ENCODE results near the gene CDH12.
"Not testable (repeated sequence)": the region's sequence is repeated elsewhere in the genome, so short reads cannot be mapped to it uniquely, and the experiment has no call there.

The CDH12 gene

GRCh38 chr5:22774214-22774613 lies 78.9 kb downstream of the CDH12 start:
- not testable (repeated sequence) for H3K79me2 ChIP-seq (ENCODE audit: control insufficient read depth, insufficient read depth, low read length, unreplicated experiment); H3K4me1 ChIP-seq (ENCODE audit: control insufficient read depth, insufficient read depth, low read length, unreplicated experiment); H2AFZ ChIP-seq (ENCODE audit: low read length, unreplicated experiment); H3K36me3 ChIP-seq (ENCODE audit: insufficient read depth, low read length); H3K27me3 ChIP-seq (ENCODE audit: insufficient read depth, low read length); H3K4me3 ChIP-seq (ENCODE audit: low read depth, low read length); H3K27ac ChIP-seq (ENCODE audit: low read depth, low read length)

GRCh38 chr5:22764736-22765135 lies 88.4 kb downstream of the CDH12 start:
- Histone ChIP-seq H3K4me3 (ENCODE audit: low read depth, low read length) (no peak overlapping the region), H3K27me3 (ENCODE audit: insufficient read depth, low read length) (no peaks in the 10 kb centered on the region), H3K79me2 (ENCODE audit: control insufficient read depth, insufficient read depth, low read length, unreplicated experiment) (no peaks in the 10 kb centered on the region), H3K4me1 (ENCODE audit: control insufficient read depth, insufficient read depth, low read length, unreplicated experiment) (no peaks in the 10 kb centered on the region), H3K27ac (ENCODE audit: low read depth, low read length) (no peak overlapping the region), H2AFZ (ENCODE audit: low read length, unreplicated experiment) (no peak overlapping the region), H3K36me3 (ENCODE audit: insufficient read depth, low read length) (no peaks in the 10 kb centered on the region)

- H3K36me3 ChIP-seq (ENCODE audit: insufficient read depth, low read length): no peaks in the 10 kb centered on the region
- H3K27me3 ChIP-seq (ENCODE audit: insufficient read depth, low read length): no peaks in the 10 kb centered on the region
- no peaks in the 10 kb centered on the region for H3K79me2 ChIP-seq (ENCODE audit: control insufficient read depth, insufficient read depth, low read length, unreplicated experiment)
- H3K27ac ChIP-seq (ENCODE audit: low read depth, low read length): no peak overlapping the region
- no peaks in the 10 kb centered on the region for H3K4me1 ChIP-seq (ENCODE audit: control insufficient read depth, insufficient read depth, low read length, unreplicated experiment)
- H2AFZ ChIP-seq (ENCODE audit: low read length, unreplicated experiment): no peak overlapping the region
- H3K4me3 ChIP-seq (ENCODE audit: low read depth, low read length): no peak overlapping the region
These were observed 95.4 kb downstream of the CDH12 start for GRCh38 chr5:22757776-22758175.

- H2AFZ ChIP-seq (ENCODE audit: low read length, unreplicated experiment): no peak overlapping the region
- H3K79me2 ChIP-seq (ENCODE audit: control insufficient read depth, insufficient read depth, low read length, unreplicated experiment): no peaks in the 10 kb centered on the region
- H3K27me3 ChIP-seq (ENCODE audit: insufficient read depth, low read length): no peaks in the 10 kb centered on the region
- H3K36me3 ChIP-seq (ENCODE audit: insufficient read depth, low read length): no peaks in the 10 kb centered on the region
- no peaks in the 10 kb centered on the region for H3K4me1 ChIP-seq (ENCODE audit: control insufficient read depth, insufficient read depth, low read length, unreplicated experiment)
- no peak overlapping the region for H3K4me3 ChIP-seq (ENCODE audit: low read depth, low read length)
- no peak overlapping the region for H3K27ac ChIP-seq (ENCODE audit: low read depth, low read length)
These were observed 99.0 kb downstream of the CDH12 start for GRCh38 chr5:22754155-22754554.

GRCh38 chr5:22751536-22751935 lies 101.6 kb downstream of the CDH12 start:
- no peaks in the 10 kb centered on the region for H3K36me3 ChIP-seq (ENCODE audit: insufficient read depth, low read length)
- H3K4me3 ChIP-seq (ENCODE audit: low read depth, low read length): no peak overlapping the region
- H3K4me1 ChIP-seq (ENCODE audit: control insufficient read depth, insufficient read depth, low read length, unreplicated experiment): no peaks in the 10 kb centered on the region
- no peaks in the 10 kb centered on the region for H3K27me3 ChIP-seq (ENCODE audit: insufficient read depth, low read length)
- no peaks in the 10 kb centered on the region for H3K79me2 ChIP-seq (ENCODE audit: control insufficient read depth, insufficient read depth, low read length, unreplicated experiment)
- H3K27ac ChIP-seq (ENCODE audit: low read depth, low read length): no peak overlapping the region
- no peak overlapping the region for H2AFZ ChIP-seq (ENCODE audit: low read length, unreplicated experiment)

- Histone ChIP-seq H3K27me3 (ENCODE audit: insufficient read depth, low read length) (no peaks in the 10 kb centered on the region), H3K4me3 (ENCODE audit: low read depth, low read length) (no peak overlapping the region), H3K4me1 (ENCODE audit: control insufficient read depth, insufficient read depth, low read length, unreplicated experiment) (no peaks in the 10 kb centered on the region), H3K27ac (ENCODE audit: low read depth, low read length) (no peak overlapping the region), H3K79me2 (ENCODE audit: control insufficient read depth, insufficient read depth, low read length, unreplicated experiment) (no peaks in the 10 kb centered on the region), H3K36me3 (ENCODE audit: insufficient read depth, low read length) (no peaks in the 10 kb centered on the region), H2AFZ (ENCODE audit: low read length, unreplicated experiment) (no peak overlapping the region)
These were observed 116.6 kb downstream of the CDH12 start for GRCh38 chr5:22736443-22737003.

- no peak overlapping the region for H2AFZ ChIP-seq (ENCODE audit: low read length, unreplicated experiment)
- no peak overlapping the region for H3K4me3 ChIP-seq (ENCODE audit: low read depth, low read length)
- no peak overlapping the region for H3K27ac ChIP-seq (ENCODE audit: low read depth, low read length)
- H3K4me1 ChIP-seq (ENCODE audit: control insufficient read depth, insufficient read depth, low read length, unreplicated experiment): no peaks in the 10 kb centered on the region
- no peaks in the 10 kb centered on the region for H3K27me3 ChIP-seq (ENCODE audit: insufficient read depth, low read length)
- H3K79me2 ChIP-seq (ENCODE audit: control insufficient read depth, insufficient read depth, low read length, unreplicated experiment): no peaks in the 10 kb centered on the region
- no peaks in the 10 kb centered on the region for H3K36me3 ChIP-seq (ENCODE audit: insufficient read depth, low read length)
These were observed 118.2 kb downstream of the CDH12 start for GRCh38 chr5:22734907-22735306.

GRCh38 chr5:22728610-22729009 lies 124.5 kb downstream of the CDH12 start:
- no peaks in the 10 kb centered on the region for H3K27me3 ChIP-seq (ENCODE audit: insufficient read depth, low read length)
- no peak overlapping the region for H3K27ac ChIP-seq (ENCODE audit: low read depth, low read length)
- H3K36me3 ChIP-seq (ENCODE audit: insufficient read depth, low read length): no peaks in the 10 kb centered on the region
- no peaks in the 10 kb centered on the region for H3K4me1 ChIP-seq (ENCODE audit: control insufficient read depth, insufficient read depth, low read length, unreplicated experiment)
- no peak overlapping the region for H3K4me3 ChIP-seq (ENCODE audit: low read depth, low read length)
- no peaks in the 10 kb centered on the region for H3K79me2 ChIP-seq (ENCODE audit: control insufficient read depth, insufficient read depth, low read length, unreplicated experiment)
- H2AFZ ChIP-seq (ENCODE audit: low read length, unreplicated experiment): no peak overlapping the region

GRCh38 chr5:22722491-22722890 lies 130.7 kb downstream of the CDH12 start:
- Histone ChIP-seq H3K27ac (ENCODE audit: low read depth, low read length) (no peak overlapping the region), H3K4me3 (ENCODE audit: low read depth, low read length) (no peak overlapping the region), H3K79me2 (ENCODE audit: control insufficient read depth, insufficient read depth, low read length, unreplicated experiment) (no peaks in the 10 kb centered on the region), H3K4me1 (ENCODE audit: control insufficient read depth, insufficient read depth, low read length, unreplicated experiment) (no peaks in the 10 kb centered on the region), H3K27me3 (ENCODE audit: insufficient read depth, low read length) (no peaks in the 10 kb centered on the region), H3K36me3 (ENCODE audit: insufficient read depth, low read length) (no peaks in the 10 kb centered on the region), H2AFZ (ENCODE audit: low read length, unreplicated experiment) (no peak overlapping the region)

GRCh38 chr5:22722056-22722455 lies 131.1 kb downstream of the CDH12 start:
- H3K27ac ChIP-seq (ENCODE audit: low read depth, low read length): no peak overlapping the region
- H3K27me3 ChIP-seq (ENCODE audit: insufficient read depth, low read length): no peaks in the 10 kb centered on the region
- H3K36me3 ChIP-seq (ENCODE audit: insufficient read depth, low read length): no peaks in the 10 kb centered on the region
- no peak overlapping the region for H2AFZ ChIP-seq (ENCODE audit: low read length, unreplicated experiment)
- H3K4me1 ChIP-seq (ENCODE audit: control insufficient read depth, insufficient read depth, low read length, unreplicated experiment): no peaks in the 10 kb centered on the region
- H3K79me2 ChIP-seq (ENCODE audit: control insufficient read depth, insufficient read depth, low read length, unreplicated experiment): no peaks in the 10 kb centered on the region
- no peak overlapping the region for H3K4me3 ChIP-seq (ENCODE audit: low read depth, low read length)

- H3K36me3 ChIP-seq (ENCODE audit: insufficient read depth, low read length): no peaks in the 10 kb centered on the region
- no peaks in the 10 kb centered on the region for H3K79me2 ChIP-seq (ENCODE audit: control insufficient read depth, insufficient read depth, low read length, unreplicated experiment)
- H2AFZ ChIP-seq (ENCODE audit: low read length, unreplicated experiment): no peak overlapping the region
- H3K4me1 ChIP-seq (ENCODE audit: control insufficient read depth, insufficient read depth, low read length, unreplicated experiment): no peaks in the 10 kb centered on the region
- no peaks in the 10 kb centered on the region for H3K27me3 ChIP-seq (ENCODE audit: insufficient read depth, low read length)
- H3K27ac ChIP-seq (ENCODE audit: low read depth, low read length): no peak overlapping the region
- no peak overlapping the region for H3K4me3 ChIP-seq (ENCODE audit: low read depth, low read length)
These were observed 133.3 kb downstream of the CDH12 start for GRCh38 chr5:22719842-22720241.
